Vagina (tissue), 2 donors: Measurements from ENCODE around the gene CARD9.

Source experiments
- POLR2AphosphoS5 ChIP-seq, 2 donors: sonication (generic); formaldehyde crosslinking; IDR thresholded peaks; one replicate each; pipeline ENCODE4 v1.9.0; 2017; ENCODE audit warnings: antibody characterized with exemption in 2 of 2, mild to moderate bottlenecking in 2 of 2, low read depth in 1 of 2; ENCODE audit not compliant: insufficient read depth in 1 of 2
- TF ChIP-seq, protein P1 (sequence below), 3 experiments: fragments of 450-650 bp in 2 of 3; fragments of 200-600 bp in 1 of 3; sonication (generic) in 1 of 3; IDR thresholded peaks; one replicate each; pipeline ENCODE4 v1.5.1; 2017 to 2019; ENCODE audit warnings: antibody characterized with exemption in 3 of 3, mild to moderate bottlenecking in 2 of 3, moderate library complexity in 2 of 3

DNA sequence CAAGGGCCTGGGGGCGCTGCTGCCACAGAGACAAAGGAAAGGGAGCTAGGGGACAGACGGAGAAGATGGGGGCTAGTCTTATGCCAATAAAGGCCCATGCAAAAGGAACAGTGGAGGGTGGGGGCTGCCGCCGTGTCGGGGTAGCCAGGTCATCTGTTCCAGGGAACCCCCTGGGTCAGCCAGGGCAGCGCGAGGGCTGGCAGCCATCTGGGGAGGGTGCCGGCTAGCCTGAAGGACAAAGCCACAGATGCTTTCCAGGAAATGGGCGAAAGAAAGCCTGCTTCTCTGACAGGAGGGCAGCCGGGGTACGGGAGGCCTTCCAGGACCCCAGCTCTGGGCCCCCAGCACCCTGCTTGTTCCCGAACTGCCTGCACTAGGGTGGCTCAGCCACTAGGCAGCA lies 1.6 kb upstream of the CARD9 start:
- no peak for TF ChIP-seq POLR2AphosphoS5 (IDR thresholded peaks at IDR 0.05; ENCODE audit: insufficient read depth in 1 of 2, low read depth in 1 of 2)
- TF ChIP-seq, protein P1, sequence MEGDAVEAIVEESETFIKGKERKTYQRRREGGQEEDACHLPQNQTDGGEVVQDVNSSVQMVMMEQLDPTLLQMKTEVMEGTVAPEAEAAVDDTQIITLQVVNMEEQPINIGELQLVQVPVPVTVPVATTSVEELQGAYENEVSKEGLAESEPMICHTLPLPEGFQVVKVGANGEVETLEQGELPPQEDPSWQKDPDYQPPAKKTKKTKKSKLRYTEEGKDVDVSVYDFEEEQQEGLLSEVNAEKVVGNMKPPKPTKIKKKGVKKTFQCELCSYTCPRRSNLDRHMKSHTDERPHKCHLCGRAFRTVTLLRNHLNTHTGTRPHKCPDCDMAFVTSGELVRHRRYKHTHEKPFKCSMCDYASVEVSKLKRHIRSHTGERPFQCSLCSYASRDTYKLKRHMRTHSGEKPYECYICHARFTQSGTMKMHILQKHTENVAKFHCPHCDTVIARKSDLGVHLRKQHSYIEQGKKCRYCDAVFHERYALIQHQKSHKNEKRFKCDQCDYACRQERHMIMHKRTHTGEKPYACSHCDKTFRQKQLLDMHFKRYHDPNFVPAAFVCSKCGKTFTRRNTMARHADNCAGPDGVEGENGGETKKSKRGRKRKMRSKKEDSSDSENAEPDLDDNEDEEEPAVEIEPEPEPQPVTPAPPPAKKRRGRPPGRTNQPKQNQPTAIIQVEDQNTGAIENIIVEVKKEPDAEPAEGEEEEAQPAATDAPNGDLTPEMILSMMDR (IDR thresholded peaks at IDR 0.05): no peak
